Stimulated activated naive CD8-positive, alpha-beta T cell treated with anti-CD3 and anti-CD28 coated beads, Interleukin-15, amount 100 ng/mL, for 72 hours (primary cell): ENCODE results near the gene NMU.
"Not testable (repeated sequence)": the region's sequence is repeated elsewhere in the genome, so short reads cannot be mapped to it uniquely, and the experiment has no call there.

ENCODE experiments used
- ATAC-seq: fragments of 150-1000 bp; cut with Tn5 transposase; 2 replicates; pipeline ENCODE4 v1.10.0; 2021; ENCODE audit warnings: mild to moderate bottlenecking, moderate library complexity
- DNase-seq, 2 donors: peaks; one replicate each; pipeline ENCODE4 v3.0.0; 2021 to 2022
- H3K27ac Mint-ChIP-seq, 2 donors: one replicate each; pipeline ENCODE4 v1.8.0; 2022; ENCODE audit warnings: mild to moderate bottlenecking in 2 of 2, mixed read lengths in 2 of 2, moderate library complexity in 2 of 2
- H3K27me3 Mint-ChIP-seq: one replicate; pipeline ENCODE4 v1.8.0; 2022; ENCODE audit warnings: mixed read lengths
- H3K4me1 Mint-ChIP-seq: one replicate; pipeline ENCODE4 v1.8.0; 2022; ENCODE audit warnings: mild to moderate bottlenecking, mixed read lengths
- H3K4me3 Mint-ChIP-seq, 2 donors: one replicate each; pipeline ENCODE4 v1.8.0; 2022; ENCODE audit warnings: mild to moderate bottlenecking in 2 of 2, mixed read lengths in 2 of 2, moderate library complexity in 1 of 2
- H3K9me3 Mint-ChIP-seq, 2 donors: one replicate each; pipeline ENCODE4 v1.8.0; 2022; ENCODE audit warnings: mixed read lengths in 2 of 2

NMU gene

DNA sequence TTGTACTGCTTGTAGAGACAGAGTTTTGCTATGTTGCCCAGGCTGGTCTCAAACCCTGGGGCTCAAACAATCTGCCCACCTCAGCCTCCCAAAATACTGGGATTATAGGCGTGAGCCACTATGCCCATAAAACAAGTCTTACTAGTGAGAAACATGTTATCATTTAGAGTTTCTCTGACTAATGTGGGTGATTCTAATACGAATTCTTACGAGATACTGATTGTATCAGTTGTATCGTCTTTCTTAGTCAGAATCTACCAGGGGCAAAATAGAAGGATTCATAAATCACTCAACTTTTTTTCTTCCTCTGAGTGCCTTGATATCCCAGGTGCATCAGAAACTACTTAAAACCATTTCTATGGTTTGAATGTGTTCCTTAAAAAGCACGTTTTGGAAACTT is 14.4 kb upstream of the NMU start:
- Mint-ChIP-seq H3K27me3 (peaks cover 32% of the 10 kb centered on the region), H3K9me3 (no peaks in the 10 kb centered on the region), H3K27ac (no peak overlapping the region), H3K4me3 (no peak overlapping the region), H3K4me1 (no peaks in the 10 kb centered on the region)
- DNase-seq (no peak), ATAC-seq (no peak)

DNA sequence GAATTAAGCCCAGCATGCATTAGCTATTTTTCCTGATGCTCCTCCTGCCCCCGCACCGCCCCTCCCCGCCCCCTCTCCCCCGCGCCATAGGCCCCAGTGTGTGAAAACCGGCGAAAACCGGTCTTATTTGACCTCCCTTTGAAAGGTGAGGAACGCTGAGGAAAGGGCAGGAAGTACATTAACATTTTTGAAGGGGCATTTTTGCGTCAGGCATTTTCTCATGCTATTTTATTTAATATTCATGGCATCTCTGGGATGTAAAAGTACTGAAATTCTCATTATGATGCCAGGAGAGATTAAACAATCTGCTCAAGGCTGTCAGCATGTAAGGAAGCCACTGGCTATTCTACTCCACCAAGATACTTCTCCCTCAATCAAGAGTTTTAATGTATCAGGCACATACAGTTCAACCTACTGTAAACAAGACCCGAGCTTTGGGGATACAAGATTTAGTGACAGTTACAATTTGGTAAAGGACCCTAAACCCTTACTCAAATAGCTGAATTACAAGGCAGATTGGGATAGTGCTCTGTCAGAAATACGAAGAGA is 1.2 kb upstream of the NMU start:
- no peaks in the 10 kb centered on the region for H3K9me3 Mint-ChIP-seq
- DNase-seq = no peak
- H3K27ac Mint-ChIP-seq = no peak overlapping the region
- H3K4me3 Mint-ChIP-seq = no peak overlapping the region
- peaks cover 69% of the 10 kb centered on the region for H3K27me3 Mint-ChIP-seq
- no peak for ATAC-seq
- H3K4me1 Mint-ChIP-seq = peaks cover 18% of the 10 kb centered on the region

DNA sequence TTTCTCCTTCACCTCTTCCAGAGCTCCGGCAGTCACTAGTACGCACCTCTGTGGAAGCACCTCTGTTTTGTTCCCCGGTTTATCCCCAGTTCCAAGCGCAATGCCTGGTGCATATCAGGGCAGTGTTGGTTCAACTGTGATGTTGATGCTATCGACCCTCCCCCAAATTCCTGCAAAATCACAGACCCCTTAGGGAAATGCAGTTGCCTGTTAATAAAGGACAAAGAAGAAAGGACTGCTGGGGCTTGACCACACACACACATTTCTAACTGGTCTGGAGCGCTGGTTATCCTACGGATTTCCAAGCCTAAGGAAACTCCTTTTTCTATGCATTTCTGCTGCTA is 530 bp upstream of the NMU start:
- ATAC-seq = no peak
- H3K4me1 Mint-ChIP-seq = peaks cover 18% of the 10 kb centered on the region

DNA sequence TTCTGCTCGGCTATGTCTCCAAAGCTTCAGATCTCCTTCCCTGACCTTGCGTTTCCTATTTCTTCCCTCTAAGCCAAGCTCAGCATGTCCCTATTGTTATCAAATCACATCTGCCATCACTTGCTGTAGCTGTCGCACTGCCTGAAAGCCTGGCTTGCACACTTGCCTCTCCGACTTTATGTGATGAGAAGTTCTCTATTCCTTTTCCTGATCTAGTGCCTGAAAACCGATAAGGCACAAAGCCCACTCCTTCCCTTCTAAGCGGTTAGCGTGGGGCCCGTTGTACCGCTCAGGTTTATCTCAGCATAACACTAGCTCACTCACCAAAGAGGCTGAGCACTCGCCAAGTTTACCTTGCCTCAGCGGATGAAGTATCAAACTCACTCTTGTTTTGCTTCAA is 816 bp downstream of the NMU start:
- peaks cover 18% of the 10 kb centered on the region for H3K4me1 Mint-ChIP-seq
- peak overlapping the region; percentile 84 to 89 for H3K4me3 Mint-ChIP-seq
- no peak overlapping the region for H3K27ac Mint-ChIP-seq
- DNase-seq (no peak), ATAC-seq (peak; percentile 29)
- H3K27me3 Mint-ChIP-seq = peaks cover 82% of the 10 kb centered on the region
- H3K9me3 Mint-ChIP-seq = no peaks in the 10 kb centered on the region

More for the DNA sequence above, 530 bp upstream of the NMU start:
- DNase-seq = no peak
- Mint-ChIP-seq H3K27ac (peak overlapping the region in 1 of 2 donors; percentile 44), H3K4me3 (peak overlapping the region; percentile 84 to 89), H3K27me3 (peaks cover 73% of the 10 kb centered on the region), H3K9me3 (no peaks in the 10 kb centered on the region)

DNA sequence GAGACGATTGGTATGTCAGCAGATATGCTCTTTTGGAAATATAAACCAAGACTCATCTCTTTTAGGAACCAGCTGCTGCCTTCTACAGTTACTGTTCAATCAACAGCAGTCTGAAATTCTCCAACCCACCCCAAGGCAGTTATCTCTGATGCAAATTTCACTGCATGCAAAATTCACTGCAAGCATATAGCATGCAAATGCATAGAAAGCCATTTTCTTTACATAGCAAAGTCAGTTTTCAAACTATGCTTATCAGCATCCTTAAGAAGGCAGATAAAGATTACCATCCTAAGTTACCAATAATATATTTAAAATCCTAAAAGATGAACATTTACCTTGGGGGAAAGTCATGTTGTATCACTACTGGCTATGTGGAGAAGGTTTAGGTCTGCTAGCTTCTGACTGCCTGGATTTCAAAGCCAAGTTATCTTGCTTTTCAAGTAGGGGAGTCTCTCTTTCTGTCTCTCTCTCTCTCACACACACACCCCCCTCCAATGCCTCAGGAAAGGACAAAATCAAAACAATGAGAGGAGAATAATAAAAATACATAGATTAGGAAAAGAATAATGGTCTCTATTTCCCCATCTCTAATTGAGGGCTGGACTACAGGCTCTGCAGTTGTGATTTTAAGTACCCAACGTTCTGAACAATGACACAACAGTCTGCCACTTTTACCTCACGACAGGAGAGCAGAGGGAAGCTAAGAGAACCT is 1.5 kb downstream of the NMU start:
- DNase-seq = no peak
- Mint-ChIP-seq H3K27ac (no peak overlapping the region), H3K4me3 (no peak overlapping the region), H3K9me3 (no peaks in the 10 kb centered on the region), H3K27me3 (peaks cover 76% of the 10 kb centered on the region), H3K4me1 (peaks cover 18% of the 10 kb centered on the region)
- no peak for ATAC-seq

DNA sequence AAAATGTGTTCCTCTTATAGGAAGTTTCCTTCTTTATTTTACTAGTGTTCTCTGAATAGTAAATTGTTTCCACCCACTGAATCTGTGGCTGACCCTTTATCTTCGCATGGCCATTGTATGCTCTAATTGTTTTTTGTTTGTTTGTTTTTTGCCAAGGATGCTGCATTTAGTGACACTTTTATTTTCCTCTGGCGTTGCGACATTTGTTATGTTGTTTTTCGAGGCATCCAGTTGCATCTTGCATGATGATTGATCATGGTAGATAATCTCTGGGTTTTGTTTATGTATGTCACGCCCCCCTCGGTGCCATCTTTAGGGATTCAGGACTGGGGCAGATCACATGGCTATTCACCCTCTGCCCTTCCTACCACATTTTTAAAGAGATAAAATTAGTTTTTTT is 2.2 kb downstream of the NMU start:
- Mint-ChIP-seq H3K4me3 (no peak overlapping the region), H3K9me3 (no peaks in the 10 kb centered on the region), H3K27ac (no peak overlapping the region), H3K27me3 (peaks cover 76% of the 10 kb centered on the region), H3K4me1 (peaks cover 18% of the 10 kb centered on the region)
- DNase-seq (no peak), ATAC-seq (no peak)

DNA sequence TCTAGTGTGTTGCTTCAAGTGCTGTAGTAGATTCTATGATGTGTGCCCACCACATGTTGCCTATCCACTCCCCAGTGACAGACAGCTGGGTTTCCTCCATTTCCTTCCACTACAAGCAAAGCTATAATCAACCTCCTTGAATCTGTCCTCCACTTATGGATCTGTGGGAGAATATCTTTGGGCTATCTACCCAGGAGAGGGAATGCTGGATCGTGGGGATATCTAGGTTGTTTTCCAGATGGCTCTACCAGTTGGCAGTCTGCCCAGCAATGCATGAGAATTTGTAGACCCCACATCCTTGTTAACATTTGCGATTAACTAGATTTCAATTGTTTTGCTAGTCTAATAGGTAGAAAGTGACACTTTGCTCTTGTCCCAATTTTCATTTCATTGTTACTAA is 10.3 kb downstream of the NMU start:
- Mint-ChIP-seq H3K9me3 (no peaks in the 10 kb centered on the region), H3K27me3 (peaks cover 18% of the 10 kb centered on the region), H3K4me3 (no peak overlapping the region), H3K4me1 (no peaks in the 10 kb centered on the region), H3K27ac (no peak overlapping the region)
- DNase-seq (no peak), ATAC-seq (no peak)

GRCh38 chr4:55624063-55624462 is 12.0 kb downstream of the NMU start:
- H3K9me3 Mint-ChIP-seq, H3K27ac Mint-ChIP-seq, ATAC-seq, DNase-seq, H3K27me3 Mint-ChIP-seq, H3K4me1 Mint-ChIP-seq, H3K4me3 Mint-ChIP-seq: not testable (repeated sequence)

DNA sequence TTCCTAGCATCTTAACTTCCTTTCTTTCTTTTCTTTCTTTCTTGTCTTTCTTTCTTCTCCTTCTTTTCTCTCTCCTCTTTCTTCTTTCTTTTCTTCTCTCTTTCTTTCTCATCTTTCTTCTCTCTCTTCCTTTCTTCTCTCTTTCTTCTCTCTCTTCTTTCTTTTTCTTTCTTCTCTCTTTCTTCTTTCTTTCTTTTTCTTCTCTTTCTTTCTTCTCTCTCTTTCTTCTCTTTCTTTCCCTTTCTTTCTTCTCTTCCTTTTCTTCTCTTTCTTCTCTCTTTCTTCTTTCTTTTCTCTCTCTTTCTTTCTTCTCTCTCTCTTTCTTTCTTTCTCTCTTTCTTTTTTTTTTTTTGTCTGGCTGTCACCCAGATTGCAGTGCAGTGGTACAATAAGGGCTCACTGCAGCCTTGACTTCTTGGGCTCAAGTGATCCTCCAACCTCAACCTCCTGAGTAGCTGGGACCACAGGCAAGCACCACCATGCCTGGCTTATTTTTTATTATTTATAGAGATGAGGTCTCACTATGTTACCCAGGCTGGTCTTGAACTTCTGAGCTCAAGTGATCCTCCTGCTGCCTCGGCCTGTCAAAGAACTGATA is 17.5 kb downstream of the NMU start:
- no peak for DNase-seq
- Mint-ChIP-seq H3K9me3 (no peaks in the 10 kb centered on the region), H3K4me1 (peaks cover 15% of the 10 kb centered on the region), H3K27ac (peak overlapping the region in 1 of 2 donors; percentile 41), H3K27me3 (peaks cover 12% of the 10 kb centered on the region), H3K4me3 (no peak overlapping the region)
- no peak for ATAC-seq

GRCh38 chr4:55617587-55618197 is 18.4 kb downstream of the NMU start:
- ATAC-seq (peak; percentile 80), DNase-seq (no peak)
- Mint-ChIP-seq H3K4me3 (no peak overlapping the region), H3K9me3 (no peaks in the 10 kb centered on the region), H3K4me1 (peaks cover 15% of the 10 kb centered on the region), H3K27me3 (peaks cover 12% of the 10 kb centered on the region), H3K27ac (no peak overlapping the region)

DNA sequence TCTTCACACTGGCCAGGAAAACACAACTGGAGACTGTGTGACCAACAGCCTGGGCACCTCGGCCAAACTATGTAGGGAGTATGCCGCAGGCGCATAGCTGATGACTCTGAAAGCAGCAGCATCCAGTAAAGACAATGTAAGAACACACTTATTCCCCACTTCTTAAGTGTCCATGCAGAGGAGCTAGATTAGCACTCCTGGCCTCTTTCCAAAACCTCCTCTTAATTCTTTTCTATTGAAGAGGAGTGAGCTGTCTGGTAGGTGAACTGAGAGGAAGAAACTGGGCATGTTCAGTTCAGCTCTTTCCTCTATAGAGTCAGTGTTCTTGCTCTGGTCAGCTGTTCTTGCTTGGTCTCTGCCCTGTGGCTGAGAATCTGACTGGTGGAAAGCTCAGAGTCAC is 21.1 kb downstream of the NMU start:
- DNase-seq (no peak), ATAC-seq (no peak)
- Mint-ChIP-seq H3K9me3 (no peaks in the 10 kb centered on the region), H3K27me3 (peaks cover 12% of the 10 kb centered on the region), H3K27ac (no peak overlapping the region), H3K4me3 (no peak overlapping the region), H3K4me1 (peaks cover 15% of the 10 kb centered on the region)

DNA sequence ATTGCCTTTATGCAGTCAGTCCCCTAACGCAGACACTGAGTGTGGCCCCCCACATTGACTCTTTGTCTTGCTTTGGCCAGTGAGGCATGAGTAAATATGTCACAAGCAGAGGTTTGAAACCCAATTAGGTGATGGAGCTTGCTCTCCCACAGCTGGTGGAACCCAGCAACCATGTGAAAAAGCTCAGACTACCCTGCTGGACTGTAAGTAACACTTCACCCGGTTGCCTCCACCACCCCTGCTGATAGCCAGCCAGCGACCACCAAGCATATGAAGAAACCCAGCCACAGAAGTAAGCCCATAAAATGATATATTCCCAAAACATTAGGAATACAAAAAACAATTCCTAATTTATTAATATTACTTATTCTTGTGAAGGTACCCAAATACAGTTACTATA is 22.5 kb downstream of the NMU start:
- no peak overlapping the region for H3K27ac Mint-ChIP-seq

DNA sequence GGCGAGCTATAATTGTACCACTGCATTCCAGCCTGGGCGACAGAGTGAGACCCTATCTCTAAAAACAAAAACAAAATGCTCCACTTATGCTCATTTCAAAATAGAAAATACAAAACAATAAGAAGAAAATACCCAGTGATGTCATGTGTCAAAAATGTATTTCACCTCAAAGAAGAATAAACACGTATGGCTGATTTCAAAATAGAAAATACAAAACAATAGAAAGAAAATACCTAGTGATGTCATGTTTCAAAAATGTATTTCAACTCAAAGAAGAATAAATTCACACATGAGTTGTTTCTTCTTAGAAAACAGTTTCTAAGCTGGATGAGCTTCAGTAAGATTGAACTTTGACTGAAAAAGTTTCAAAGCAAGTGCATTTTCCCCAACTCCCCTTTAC is 23.8 kb downstream of the NMU start:
- Mint-ChIP-seq H3K27me3 (no peaks in the 10 kb centered on the region), H3K27ac (no peak overlapping the region), H3K4me1 (peaks cover under 1% of the 10 kb centered on the region), H3K4me3 (no peak overlapping the region), H3K9me3 (no peaks in the 10 kb centered on the region)
- ATAC-seq (no peak), DNase-seq (no peak)

More for the DNA sequence above, 22.5 kb downstream of the NMU start:
- H3K4me1 Mint-ChIP-seq = peaks cover 12% of the 10 kb centered on the region
- H3K27me3 Mint-ChIP-seq = peaks cover 7% of the 10 kb centered on the region
- no peaks in the 10 kb centered on the region for H3K9me3 Mint-ChIP-seq
- no peak for DNase-seq
- no peak overlapping the region for H3K4me3 Mint-ChIP-seq
- no peak for ATAC-seq

GRCh38 chr4:55611358-55612059 is 24.6 kb downstream of the NMU start:
- no peaks in the 10 kb centered on the region for H3K27me3 Mint-ChIP-seq
- no peak for ATAC-seq
- no peak overlapping the region for H3K4me3 Mint-ChIP-seq
- no peaks in the 10 kb centered on the region for H3K9me3 Mint-ChIP-seq
- H3K4me1 Mint-ChIP-seq = no peaks in the 10 kb centered on the region
- DNase-seq = no peak
- H3K27ac Mint-ChIP-seq = no peak overlapping the region

- ATAC-seq = no peak
- H3K9me3 Mint-ChIP-seq = no peaks in the 10 kb centered on the region
- no peaks in the 10 kb centered on the region for H3K4me1 Mint-ChIP-seq
- H3K4me3 Mint-ChIP-seq = no peak overlapping the region
- H3K27me3 Mint-ChIP-seq = peaks cover under 1% of the 10 kb centered on the region
- DNase-seq = no peak
- H3K27ac Mint-ChIP-seq = no peak overlapping the region
Measured at GRCh38 chr4:55610381-55610780, 25.7 kb downstream of the NMU start.

DNA sequence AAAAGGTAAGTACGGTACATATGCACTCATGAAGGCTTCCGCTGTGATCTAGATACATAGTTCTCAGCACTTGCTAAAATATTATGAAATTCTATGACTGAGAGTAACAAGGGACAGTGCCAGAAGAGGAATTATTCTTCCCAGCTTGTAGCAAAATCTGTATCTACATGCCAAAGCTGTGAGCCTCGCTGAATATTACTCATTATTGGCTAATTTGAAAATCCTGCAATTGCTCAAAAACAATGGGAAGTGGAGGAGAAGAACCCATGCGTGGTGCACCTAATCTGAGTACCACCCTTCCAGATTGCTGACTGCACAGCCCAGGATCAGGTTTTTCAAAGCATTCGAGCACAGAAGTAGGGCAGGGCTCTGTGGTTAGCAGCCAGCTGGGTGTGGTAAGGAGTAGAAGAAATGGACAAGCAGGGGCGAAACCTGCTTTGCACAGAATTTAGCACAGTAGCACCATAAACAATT is 26.7 kb downstream of the NMU start:
- no peak for ATAC-seq
- no peak for DNase-seq
- H3K4me3 Mint-ChIP-seq = no peak overlapping the region
- peaks cover 7% of the 10 kb centered on the region for H3K27me3 Mint-ChIP-seq
- no peaks in the 10 kb centered on the region for H3K4me1 Mint-ChIP-seq
- no peak overlapping the region for H3K27ac Mint-ChIP-seq
- H3K9me3 Mint-ChIP-seq = no peaks in the 10 kb centered on the region
